Measurements from ENCODE around the gene SLC35E1. TPM values are rescaled to one million over a fixed set of nuclear protein-coding genes. Genes with fewer than 3 reads are reported as not detected.

Gene SLC35E1
- total and polyA plus RNA-seq, 2 of the 4 experiments (the other 2 are of a cell fraction): 22.6 to 38.0 TPM

DNA sequence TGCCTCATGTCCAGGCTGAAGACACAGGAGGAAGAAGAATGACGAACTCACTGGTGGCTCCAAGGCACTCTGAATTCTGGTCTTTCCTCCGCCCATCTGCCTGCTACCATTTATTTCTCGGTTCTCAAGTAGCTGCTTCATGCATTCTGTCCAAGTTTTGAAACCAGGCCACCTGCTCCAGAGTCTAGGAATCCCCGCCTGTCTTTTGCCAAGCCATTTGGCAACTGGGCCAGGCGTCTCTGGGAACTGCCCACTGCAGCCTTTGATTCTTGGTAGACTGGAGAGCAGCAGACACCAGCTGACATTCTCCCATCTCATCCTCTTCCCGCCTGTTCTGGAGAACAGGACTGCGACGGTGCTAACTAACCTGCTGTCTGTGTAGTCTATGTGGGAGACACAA lies 10.8 kb downstream of the SLC35E1 start:
- no peak overlapping the region for H3K4ac ChIP-seq (ENCODE audit: low read depth, low read length)
- no peak overlapping the region for H3K56ac ChIP-seq (ENCODE audit: extremely low read depth, insufficient read depth, low read length)
- H4K91ac ChIP-seq (ENCODE audit: insufficient read depth, low read depth, low read length): no peak overlapping the region
- no peak overlapping the region for H2BK120ac ChIP-seq (ENCODE audit: low read depth, low read length)
- no peak overlapping the region for H3K4me3 ChIP-seq (ENCODE audit: insufficient read depth, low read depth, low read length)
- CTCF ChIA-PET: no interaction called here
- intact Hi-C loops (cut with micrococcal nuclease): no loop called here
- no peaks in the 10 kb centered on the region for H3K27me3 ChIP-seq (ENCODE audit: control insufficient read depth, insufficient read depth, low read length)
- DNase-seq (no peak), ATAC-seq (ENCODE audit: low read depth) (no peak)
- H3K4me1 ChIP-seq (ENCODE audit: control insufficient read depth, insufficient read depth, low read length): no peaks in the 10 kb centered on the region
- no peak overlapping the region for H3K4me2 ChIP-seq (ENCODE audit: low read depth, low read length)
- H2AK5ac ChIP-seq (ENCODE audit: low read depth, low read length): no peak overlapping the region
- H2AFZ ChIP-seq (replicated peaks; ENCODE audit: low read length, poor library complexity): no peak overlapping the region
- dilution Hi-C loops (cut with HindIII; ENCODE audit: low sequenced_read_pairs, unreplicated experiment): no loop called here
- peaks cover 3% of the 10 kb centered on the region for H3K9me1 ChIP-seq (ENCODE audit: insufficient read depth, low read length)
- peaks cover 50% of the 10 kb centered on the region for H3K36me3 ChIP-seq (ENCODE audit: control insufficient read depth, insufficient read depth, low read length)
- TF ChIP-seq CEBPB (IDR thresholded peaks at IDR 0.05; ENCODE audit: low read depth, low read length) (no peak), CHD1 (IDR thresholded peaks at IDR 0.05; ENCODE audit: low read depth, low read length) (no peak), RFX5 (IDR thresholded peaks at IDR 0.05; ENCODE audit: low read depth, low read length) (no peak), MAFK (IDR thresholded peaks at IDR 0.05; ENCODE audit: low read depth, low read length) (no peak), MXI1 (IDR thresholded peaks at IDR 0.05; ENCODE audit: borderline replicate concordance, low read depth, low read length) (no peak), RAD21 (IDR thresholded peaks at IDR 0.05; ENCODE audit: low read length) (no peak), SMC3 (IDR thresholded peaks at IDR 0.05; ENCODE audit: low read depth, low read length) (no peak), FOS (IDR thresholded peaks at IDR 0.05; ENCODE audit: low read depth, low read length) (no peak), NFE2L2 (IDR thresholded peaks at IDR 0.05; ENCODE audit: low read depth, low read length) (no peak), POLR2A (IDR thresholded peaks at IDR 0.05; ENCODE audit: low read depth, low read length) (no peak), RCOR1 (IDR thresholded peaks at IDR 0.05; ENCODE audit: insufficient replicate concordance, low read length) (no peak), MAZ (IDR thresholded peaks at IDR 0.05; ENCODE audit: borderline replicate concordance, low read depth, low read length) (no peak)
- TF ChIP-seq, protein P1, sequence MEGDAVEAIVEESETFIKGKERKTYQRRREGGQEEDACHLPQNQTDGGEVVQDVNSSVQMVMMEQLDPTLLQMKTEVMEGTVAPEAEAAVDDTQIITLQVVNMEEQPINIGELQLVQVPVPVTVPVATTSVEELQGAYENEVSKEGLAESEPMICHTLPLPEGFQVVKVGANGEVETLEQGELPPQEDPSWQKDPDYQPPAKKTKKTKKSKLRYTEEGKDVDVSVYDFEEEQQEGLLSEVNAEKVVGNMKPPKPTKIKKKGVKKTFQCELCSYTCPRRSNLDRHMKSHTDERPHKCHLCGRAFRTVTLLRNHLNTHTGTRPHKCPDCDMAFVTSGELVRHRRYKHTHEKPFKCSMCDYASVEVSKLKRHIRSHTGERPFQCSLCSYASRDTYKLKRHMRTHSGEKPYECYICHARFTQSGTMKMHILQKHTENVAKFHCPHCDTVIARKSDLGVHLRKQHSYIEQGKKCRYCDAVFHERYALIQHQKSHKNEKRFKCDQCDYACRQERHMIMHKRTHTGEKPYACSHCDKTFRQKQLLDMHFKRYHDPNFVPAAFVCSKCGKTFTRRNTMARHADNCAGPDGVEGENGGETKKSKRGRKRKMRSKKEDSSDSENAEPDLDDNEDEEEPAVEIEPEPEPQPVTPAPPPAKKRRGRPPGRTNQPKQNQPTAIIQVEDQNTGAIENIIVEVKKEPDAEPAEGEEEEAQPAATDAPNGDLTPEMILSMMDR (conservative IDR thresholded peaks at IDR 0.05; ENCODE audit: low read depth, low read length): no peak
- TF ChIP-seq, protein P2, sequence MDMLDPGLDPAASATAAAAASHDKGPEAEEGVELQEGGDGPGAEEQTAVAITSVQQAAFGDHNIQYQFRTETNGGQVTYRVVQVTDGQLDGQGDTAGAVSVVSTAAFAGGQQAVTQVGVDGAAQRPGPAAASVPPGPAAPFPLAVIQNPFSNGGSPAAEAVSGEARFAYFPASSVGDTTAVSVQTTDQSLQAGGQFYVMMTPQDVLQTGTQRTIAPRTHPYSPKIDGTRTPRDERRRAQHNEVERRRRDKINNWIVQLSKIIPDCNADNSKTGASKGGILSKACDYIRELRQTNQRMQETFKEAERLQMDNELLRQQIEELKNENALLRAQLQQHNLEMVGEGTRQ (IDR thresholded peaks at IDR 0.05; ENCODE audit: low read depth, low read length): no peak
- TF ChIP-seq, protein P3, sequence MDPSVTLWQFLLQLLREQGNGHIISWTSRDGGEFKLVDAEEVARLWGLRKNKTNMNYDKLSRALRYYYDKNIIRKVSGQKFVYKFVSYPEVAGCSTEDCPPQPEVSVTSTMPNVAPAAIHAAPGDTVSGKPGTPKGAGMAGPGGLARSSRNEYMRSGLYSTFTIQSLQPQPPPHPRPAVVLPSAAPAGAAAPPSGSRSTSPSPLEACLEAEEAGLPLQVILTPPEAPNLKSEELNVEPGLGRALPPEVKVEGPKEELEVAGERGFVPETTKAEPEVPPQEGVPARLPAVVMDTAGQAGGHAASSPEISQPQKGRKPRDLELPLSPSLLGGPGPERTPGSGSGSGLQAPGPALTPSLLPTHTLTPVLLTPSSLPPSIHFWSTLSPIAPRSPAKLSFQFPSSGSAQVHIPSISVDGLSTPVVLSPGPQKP (IDR thresholded peaks at IDR 0.05; ENCODE audit: borderline replicate concordance, low read depth, low read length): no peak
- peaks cover 4% of the 10 kb centered on the region; the same call in 1 of the 2 replicates for H4K20me1 ChIP-seq (ENCODE audit: insufficient read depth, low read length)
- no peak overlapping the region for H3K14ac ChIP-seq (replicated peaks; ENCODE audit: low read depth, low read length)
- BruUV-seq (replicated peaks): no TSS peak
- H2BK20ac ChIP-seq (ENCODE audit: low read depth, low read length): no peak overlapping the region
- WGBS, 2 experiments (ENCODE audit: extremely low coverage in 2 of 2, insufficient read length in 1 of 2): 71% methylated on average over 1 of the region's 8 CpGs; no CpG with 5 or more reads in 1 of the 2 experiments
- POLR2A ChIA-PET (ENCODE audit: unreplicated experiment): no interaction called here
- H4K5ac ChIP-seq (ENCODE audit: low read depth, low read length): no peak overlapping the region
- no peak overlapping the region for H2BK15ac ChIP-seq (ENCODE audit: low read depth, low read length)
- peaks cover 11 to 37% of the 10 kb centered on the region in 2 experiments for H3K79me1 ChIP-seq (ENCODE audit: low read depth in 1 of 2, low read length in 2 of 2)
- H4K8ac ChIP-seq (ENCODE audit: low read depth in 2 of 2, low read length in 2 of 2): no peak overlapping the region
- H3K9ac ChIP-seq (ENCODE audit: low read depth, low read length): no peak overlapping the region
- H3K23ac ChIP-seq (ENCODE audit: low read depth, low read length): no peak overlapping the region
- no peaks in the 10 kb centered on the region for H3K9me3 ChIP-seq (ENCODE audit: control insufficient read depth, insufficient read depth, low read length)
- H3K18ac ChIP-seq (ENCODE audit: low read depth, low read length): no peak overlapping the region
- H2BK5ac ChIP-seq (ENCODE audit: low read depth, low read length, poor library complexity, severe bottlenecking): no peak overlapping the region
- in situ Hi-C loops (cut with MboI; ENCODE audit: low sequenced_read_pairs): no loop called here
- no peak overlapping the region for H2AK9ac ChIP-seq (replicated peaks; ENCODE audit: low read depth, low read length, poor library complexity)
- no peak overlapping the region for H3K27ac ChIP-seq (ENCODE audit: insufficient read depth, low read length)

All from IMR-90 (cell line).